H9 (cell line): ENCODE results near the gene SETD1A. TPM values are rescaled to one million over a fixed set of nuclear protein-coding genes. Genes with fewer than 3 reads are reported as not detected.

ENCODE experiments used
- DNase-seq: peaks from one replicate; pipeline ENCODE4 v3.0.0-alpha.2; 2017
- H2AFZ ChIP-seq: one replicate; pipeline ENCODE4 v1.6.1; 2013; ENCODE audit warnings: mild to moderate bottlenecking, low read length, control low read depth, moderate library complexity
- H2AK5ac ChIP-seq: 2 replicates; pipeline ENCODE4 v1.6.1; 2013; ENCODE audit warnings: low read length, control low read depth, mixed read lengths; ENCODE audit not compliant: insufficient read length
- H2BK120ac ChIP-seq: one replicate; pipeline ENCODE4 v1.6.1; 2013; ENCODE audit warnings: low read depth, mild to moderate bottlenecking, low read length, control low read depth, inconsistent platforms; ENCODE audit not compliant: poor library complexity, severe bottlenecking
- H2BK12ac ChIP-seq: 2 replicates; pipeline ENCODE4 v1.6.1; 2013; ENCODE audit warnings: low read length, control low read depth, mixed read lengths, low read depth; ENCODE audit not compliant: insufficient read length
- H2BK15ac ChIP-seq: 2 replicates; pipeline ENCODE4 v1.6.1; 2013; ENCODE audit warnings: low read depth, low read length, control low read depth
- H2BK20ac ChIP-seq: one replicate; pipeline ENCODE4 v1.6.1; 2013; ENCODE audit warnings: low read depth, mild to moderate bottlenecking, low read length, control low read depth, inconsistent platforms; ENCODE audit not compliant: poor library complexity, severe bottlenecking
- H2BK5ac ChIP-seq: 2 replicates; pipeline ENCODE4 v1.6.1; 2013; ENCODE audit warnings: low read length, control low read depth, mixed read lengths; ENCODE audit not compliant: insufficient read length
- H3K14ac ChIP-seq: 2 replicates; pipeline ENCODE4 v1.6.1; 2013; ENCODE audit warnings: low read length, control low read depth; ENCODE audit not compliant: insufficient read depth
- H3K18ac ChIP-seq: 2 replicates; pipeline ENCODE4 v1.6.1; 2013; ENCODE audit warnings: low read depth, mild to moderate bottlenecking, mixed read lengths, low read length, control low read depth; ENCODE audit not compliant: insufficient read length
- H3K23ac ChIP-seq: 2 replicates; pipeline ENCODE4 v1.6.1; 2013; ENCODE audit warnings: low read length, control low read depth, mixed read lengths, low read depth; ENCODE audit not compliant: insufficient read length
- H3K23me2 ChIP-seq: 2 replicates; pipeline ENCODE4 v1.6.1; 2013; ENCODE audit warnings: low read depth, mild to moderate bottlenecking, mixed read lengths, low read length, control low read depth; ENCODE audit not compliant: insufficient read length, poor library complexity, severe bottlenecking
- H3K27ac ChIP-seq: 2 replicates; pipeline ENCODE4 v1.5.1; 2013; ENCODE audit warnings: low read length, control low read depth, mixed read lengths, low read depth; ENCODE audit not compliant: insufficient read length
- H3K27me3 ChIP-seq: 2 replicates; pipeline ENCODE4 v1.6.1; 2013; ENCODE audit warnings: low read length, control low read depth, inconsistent platforms; ENCODE audit not compliant: insufficient read depth
- H3K4ac ChIP-seq: 2 replicates; pipeline ENCODE4 v1.6.1; 2013; ENCODE audit warnings: low read depth, mild to moderate bottlenecking, control low read depth, inconsistent platforms, low read length, moderate library complexity
- H3K4me1 ChIP-seq: 2 replicates; pipeline ENCODE4 v1.6.1; 2013; ENCODE audit warnings: low read length, control low read depth, inconsistent platforms; ENCODE audit not compliant: insufficient read depth
- H3K4me2 ChIP-seq: 2 replicates; pipeline ENCODE4 v1.6.1; 2013; ENCODE audit warnings: low read length, control low read depth, mixed read lengths; ENCODE audit not compliant: insufficient read length, insufficient read depth
- H3K56ac ChIP-seq: 2 replicates; pipeline ENCODE4 v1.6.1; 2013; ENCODE audit warnings: low read depth, mild to moderate bottlenecking, mixed read lengths, low read length, control low read depth; ENCODE audit not compliant: insufficient read length
- H3K79me1 ChIP-seq: 2 replicates; pipeline ENCODE4 v1.6.1; 2013; ENCODE audit warnings: low read depth, mild to moderate bottlenecking, moderate library complexity, low read length, control low read depth, inconsistent platforms; ENCODE audit not compliant: insufficient read depth, poor library complexity, severe bottlenecking
- H3K79me2 ChIP-seq: 2 replicates; pipeline ENCODE4 v1.6.1; 2013; ENCODE audit warnings: low read length, control low read depth, inconsistent platforms; ENCODE audit not compliant: insufficient read depth
- H3K9ac ChIP-seq: 2 replicates; pipeline ENCODE4 v1.6.1; 2013; ENCODE audit warnings: low read length, control low read depth, mixed read lengths; ENCODE audit not compliant: insufficient read length; ENCODE audit errors: extremely low read depth
- H3K9me3 ChIP-seq: one replicate; pipeline ENCODE4 v1.6.1; 2013; ENCODE audit warnings: low read depth, low read length, inconsistent platforms; ENCODE audit not compliant: control insufficient read depth
- H3T11ph ChIP-seq: one replicate; pipeline ENCODE4 v1.6.1; 2013; ENCODE audit warnings: mild to moderate bottlenecking, low read length, control low read depth, inconsistent platforms
- H4K20me1 ChIP-seq: one replicate; pipeline ENCODE4 v1.6.1; 2013; ENCODE audit not compliant: control insufficient read depth, insufficient read length, insufficient read depth
- H4K5ac ChIP-seq: 2 replicates; pipeline ENCODE4 v1.6.1; 2013; ENCODE audit warnings: low read depth, mild to moderate bottlenecking, mixed read lengths, low read length, control low read depth; ENCODE audit not compliant: insufficient read length
- H4K8ac ChIP-seq: replicated peaks from 2 replicates; pipeline ENCODE4 v1.6.1; 2013; ENCODE audit warnings: low read length, control low read depth, mixed read lengths, low read depth; ENCODE audit not compliant: insufficient read length
- H4K91ac ChIP-seq: 2 replicates; pipeline ENCODE4 v1.6.1; 2013; ENCODE audit warnings: low read depth, mild to moderate bottlenecking, moderate library complexity, mixed read lengths, low read length, control low read depth; ENCODE audit not compliant: insufficient read length
- H3K27ac Mint-ChIP-seq, 3 experiments: 2 replicates in 2 of 3; 3 replicates in 1 of 3; pipeline ENCODE4 v1.8.0; 2020 to 2021; ENCODE audit warnings: mixed read lengths in 3 of 3, mild to moderate bottlenecking in 1 of 3, moderate library complexity in 1 of 3
- H3K27me3 Mint-ChIP-seq: 2 replicates; pipeline ENCODE4 v1.8.0; 2021; ENCODE audit warnings: low read depth, mild to moderate bottlenecking, moderate library complexity, mixed read lengths
- H3K36me3 Mint-ChIP-seq, 3 experiments: 2 replicates in 2 of 3; 3 replicates in 1 of 3; pipeline ENCODE4 v1.8.0; 2020 to 2021; ENCODE audit warnings: low read depth in 3 of 3, mixed read lengths in 3 of 3; ENCODE audit not compliant: insufficient read depth in 1 of 3
- H3K4me1 Mint-ChIP-seq, 2 experiments: 2 replicates each; pipeline ENCODE4 v1.8.0; 2020; ENCODE audit warnings: mixed read lengths in 2 of 2
- H3K4me3 Mint-ChIP-seq, 2 experiments: 2 replicates in 1 of 2; 3 replicates in 1 of 2; pipeline ENCODE4 v1.8.0; 2020 to 2021; ENCODE audit warnings: mild to moderate bottlenecking in 2 of 2, mixed read lengths in 2 of 2, moderate library complexity in 1 of 2
- H3K9me3 Mint-ChIP-seq, 2 experiments: 2 replicates in 1 of 2; 3 replicates in 1 of 2; pipeline ENCODE4 v1.8.0; 2020; ENCODE audit warnings: mild to moderate bottlenecking in 2 of 2, mixed read lengths in 2 of 2, moderate library complexity in 1 of 2
- CTCF ChIP-seq: fragments of 200-600 bp; sonication (generic); conservative IDR thresholded peaks from 3 replicates; pipeline ENCODE4 v1.8.0; 2021; ENCODE audit warnings: antibody characterized with exemption, mild to moderate bottlenecking
- WGBS: extraction: QIAGEN DNeasy Blood & Tissue Kit; methylation state at CpG from one replicate; pipeline ENCODE4 v1.1.7; 2013; ENCODE audit warnings: missing lambda C conversion rate, low lambda C conversion rate, mixed read lengths; ENCODE audit not compliant: insufficient read length; ENCODE audit errors: extremely low coverage; 5-methylcytosine and 5-hydroxymethylcytosine counted together
- total RNA-seq: library from RNA; stranded (reverse); gene quantifications from 2 replicates; pipeline ENCODE4 v1.2.1, GENCODE V29; 2021

Gene SETD1A
- total RNA-seq, 1 experiment from 2014 or later, result 36.9 TPM

DNA sequence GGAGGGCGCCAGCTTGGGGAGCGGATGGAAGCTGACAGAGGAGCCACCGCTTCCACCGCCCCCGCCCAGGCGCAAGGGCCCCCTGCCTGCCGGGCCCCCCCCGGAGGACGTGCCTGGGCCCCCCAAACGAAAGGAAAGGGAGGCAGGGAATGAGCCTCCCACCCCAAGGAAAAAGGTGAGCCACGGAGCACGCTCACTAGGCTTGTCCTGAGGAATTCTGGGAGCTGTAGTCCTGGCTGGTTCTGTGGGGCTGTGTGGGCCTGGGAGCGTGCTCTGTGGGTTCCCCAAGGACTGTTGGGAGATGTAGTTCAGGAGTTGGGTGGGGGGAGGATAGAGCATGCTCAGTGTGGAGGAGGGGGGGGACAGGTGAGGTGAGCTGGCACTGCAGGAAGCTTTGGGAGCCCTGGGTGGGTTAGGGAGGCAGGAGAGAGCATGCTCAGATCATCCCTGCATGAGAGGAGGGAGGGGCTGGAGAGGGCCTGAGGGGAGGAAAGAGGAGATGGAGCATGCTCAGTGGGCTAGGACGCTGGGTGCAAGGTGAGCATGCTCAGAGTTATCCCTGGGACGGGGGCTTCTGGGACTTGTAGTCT lies 29.7 kb upstream of the SETD1A start:
- Histone ChIP-seq H3K4me1 (no peaks in the 10 kb centered on the region), H3K56ac (no peak overlapping the region), H2AK5ac (no peak overlapping the region), H3K23ac (no peak overlapping the region), H3K79me1 (no peaks in the 10 kb centered on the region), H4K8ac (no peak overlapping the region), H3K79me2 (no peaks in the 10 kb centered on the region), H2BK5ac (no peak overlapping the region), H2BK120ac (no peak overlapping the region), H3K4me2 (no peak overlapping the region), H4K20me1 (no peaks in the 10 kb centered on the region), H3K4ac (no peak overlapping the region), H3K9ac (no peak overlapping the region), H4K5ac (no peak overlapping the region), H3T11ph (no peak overlapping the region), H3K23me2 (peaks cover 9% of the 10 kb centered on the region), H4K91ac (no peak overlapping the region), H3K27ac (no peak overlapping the region), H2BK20ac (no peak overlapping the region), H3K14ac (no peak overlapping the region), H3K9me3 (no peaks in the 10 kb centered on the region), H3K18ac (no peak overlapping the region), H2BK15ac (no peak overlapping the region), H2BK12ac (no peak overlapping the region), H2AFZ (no peak overlapping the region), H3K27me3 (no peaks in the 10 kb centered on the region)
- peaks cover 10 to 24% of the 10 kb centered on the region in 2 experiments for H3K4me1 Mint-ChIP-seq
- DNase-seq, result peak; percentile 96
- peak overlapping the region in 1 of 2 experiments; percentile 62; a peak in 4 of 5 replicates for H3K4me3 Mint-ChIP-seq
- H3K27me3 Mint-ChIP-seq, result no peaks in the 10 kb centered on the region
- H3K36me3 Mint-ChIP-seq, result peaks cover 33 to 44% (median 43%) of the 10 kb centered on the region in 3 experiments
- no peaks in the 10 kb centered on the region; a peak in 1 of 5 replicates for H3K9me3 Mint-ChIP-seq
- peak overlapping the region in 2 of 3 experiments; percentile 53 to 94; a peak in 1 of 7 replicates for H3K27ac Mint-ChIP-seq
- no CpG with 5 or more reads among the region's 15 CpGs for WGBS
- TF ChIP-seq CTCF, result no peak
